H1 (cell line): ENCODE results near the gene DOCK3.

Source experiments
- ATF2 ChIP-seq: IDR thresholded peaks from 2 replicates; pipeline ENCODE4 v1.6.1; 2012; ENCODE audit warnings: low read length, inconsistent platforms
- CHD1 ChIP-seq: IDR thresholded peaks from 2 replicates; pipeline ENCODE4 v1.6.1; 2012; ENCODE audit warnings: low read depth, low read length, improper control_type of control experiment
- CHD2 ChIP-seq: IDR thresholded peaks from 2 replicates; pipeline ENCODE4 v1.6.1; 2012; ENCODE audit warnings: low read length, improper control_type of control experiment
- CTCF ChIP-seq, 3 experiments: IDR thresholded peaks; 1 replicate in 2 of 3; 2 replicates in 1 of 3; pipeline versions ENCODE4 v1.5.1 to v1.6.1; 2011; ENCODE audit warnings: low read length in 3 of 3, mild to moderate bottlenecking in 3 of 3, inconsistent platforms in 2 of 3, low read depth in 1 of 3, moderate library complexity in 1 of 3; ENCODE audit not compliant: insufficient read depth in 1 of 3; ENCODE audit errors: control extremely low read depth in 1 of 3
- EZH2 ChIP-seq: fragments of 200-600 bp; sonication (generic); IDR thresholded peaks from 2 replicates; pipeline ENCODE4 v1.7.1; 2012; ENCODE audit warnings: low read depth, mild to moderate bottlenecking, moderate library complexity, low read length, inconsistent platforms; ENCODE audit not compliant: severe bottlenecking
- HDAC6 ChIP-seq: IDR thresholded peaks from one replicate; pipeline ENCODE4 v1.7.1; 2012; ENCODE audit warnings: low read depth, mild to moderate bottlenecking, inconsistent platforms, low read length, moderate library complexity
- MAX ChIP-seq: IDR thresholded peaks from 2 replicates; pipeline ENCODE4 v1.6.1; 2012; ENCODE audit warnings: inconsistent platforms
- POLR2A ChIP-seq, 2 experiments: IDR thresholded peaks; 1 replicate in 1 of 2; 2 replicates in 1 of 2; pipeline ENCODE4 v1.6.1; 2011; ENCODE audit warnings: low read depth in 2 of 2, low read length in 2 of 2, mild to moderate bottlenecking in 2 of 2; ENCODE audit errors: control extremely low read depth in 1 of 2
- POLR2AphosphoS5 ChIP-seq: IDR thresholded peaks from 2 replicates; pipeline ENCODE4 v1.6.1; 2011; ENCODE audit warnings: low read depth, low read length
- RFX5 ChIP-seq: IDR thresholded peaks from 2 replicates; pipeline ENCODE4 v1.6.1; 2011; ENCODE audit warnings: low read depth, low read length, improper control_type of control experiment, borderline replicate concordance
- RNF2 ChIP-seq: fragments of 200-900, 300-1000 bp; sonication (generic); IDR thresholded peaks from 2 replicates; pipeline ENCODE4 v1.7.1; 2016; ENCODE audit warnings: borderline replicate concordance, low read depth, mild to moderate bottlenecking, antibody characterized with exemption, low read length; ENCODE audit not compliant: poor library complexity, severe bottlenecking; ENCODE audit errors: missing control alignments
- YY1 ChIP-seq: IDR thresholded peaks from 2 replicates; pipeline ENCODE4 v1.6.1; 2011; ENCODE audit warnings: low read depth, mild to moderate bottlenecking, low read length

- TF ChIP-seq POLR2AphosphoS5 (no peak), ATF2 (no peak), YY1 (no peak), CTCF (IDR thresholded peaks at IDR 0.05; ENCODE audit: control extremely low read depth in 1 of 3, insufficient read depth in 1 of 3, low read depth in 1 of 3, low read length in 3 of 3) (no peak), CHD2 (no peak), EZH2 (no peak), POLR2A (IDR thresholded peaks at IDR 0.05; ENCODE audit: control extremely low read depth in 1 of 2, low read depth in 2 of 2, low read length in 2 of 2) (no peak), RFX5 (no peak), CHD1 (no peak), RNF2 (no peak), MAX (no peak), HDAC6 (no peak)
Observed at GRCh38 chr3:51306093-51306492, 631.4 kb downstream of the DOCK3 start.
